Hepatocyte (in vitro differentiated cells): ENCODE data around the gene IFIT3.

Source experiments
- CTCF ChIP-seq: fragments of 200-600 bp; sonication (generic); IDR thresholded peaks from 2 replicates; pipeline ENCODE4 v1.5.1; 2016; ENCODE audit warnings: antibody characterized with exemption, mild to moderate bottlenecking; ENCODE audit not compliant: poor library complexity
- EZH2 ChIP-seq: fragments of 200-600 bp; sonication (generic); IDR thresholded peaks from 2 replicates; pipeline ENCODE4 v1.6.1; 2016; ENCODE audit warnings: antibody characterized with exemption, mild to moderate bottlenecking, borderline replicate concordance
- EZH2phosphoT487 ChIP-seq: fragments of 200-600 bp; sonication (generic); IDR thresholded peaks from one replicate; pipeline ENCODE4 v1.6.1; 2018; ENCODE audit warnings: antibody characterized with exemption, mild to moderate bottlenecking, low read depth, moderate library complexity; ENCODE audit not compliant: unreplicated experiment, severe bottlenecking

DNA sequence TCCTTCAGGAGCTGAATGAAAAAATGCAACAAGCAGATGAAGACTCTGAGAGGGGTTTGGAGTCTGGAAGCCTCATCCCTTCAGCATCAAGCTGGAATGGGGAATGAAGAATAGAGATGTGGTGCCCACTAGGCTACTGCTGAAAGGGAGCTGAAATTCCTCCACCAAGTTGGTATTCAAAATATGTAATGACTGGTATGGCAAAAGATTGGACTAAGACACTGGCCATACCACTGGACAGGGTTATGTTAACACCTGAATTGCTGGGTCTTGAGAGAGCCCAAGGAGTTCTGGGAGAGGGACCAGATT is 20.6 kb upstream of the IFIT3 start:
- TF ChIP-seq CTCF (no peak), EZH2 (no peak), EZH2phosphoT487 (no peak)
